Measurements from ENCODE around the gene S1PR4. TPM values are rescaled to one million over a fixed set of nuclear protein-coding genes. Genes with fewer than 3 reads are reported as not detected.
A peak's percentile ranks its signal among the peaks of the same experiment; 100 is the strongest.
"Not testable (repeated sequence)": the region's sequence is repeated elsewhere in the genome, so short reads cannot be mapped to it uniquely, and the experiment has no call there.

S1PR4 gene
- total RNA-seq, 4 donors from 2014 or later, result 1.6 to 9.9 (median 2.5) TPM

DNA sequence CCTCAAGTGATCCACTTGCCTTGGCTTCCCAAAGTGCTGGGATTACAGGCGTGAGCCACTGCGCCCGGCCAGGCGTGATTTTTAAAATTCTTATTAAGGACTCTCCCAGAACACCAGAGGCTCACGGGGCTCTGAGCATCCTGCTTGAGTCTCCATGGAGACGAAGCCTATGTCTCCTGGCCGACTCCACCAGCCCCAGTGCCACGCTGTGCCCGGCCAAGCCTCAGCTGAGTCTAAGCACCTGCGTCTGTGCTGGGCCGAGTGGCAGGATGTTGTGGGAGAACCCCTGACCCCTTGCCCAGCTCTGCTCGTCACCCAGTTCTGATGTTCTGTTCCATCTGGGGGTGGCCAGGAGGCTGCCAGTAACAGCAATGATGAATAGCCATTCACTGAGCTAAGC lies 42.0 kb downstream of the S1PR4 start:
- peaks cover 0 to 8% of the 10 kb centered on the region in 2 donors for H3K27me3 ChIP-seq
- no peak overlapping the region for H3K27ac ChIP-seq
- no peak overlapping the region for H3K4me3 ChIP-seq
- DNase-seq, result no peak
- H3K9me3 ChIP-seq, result peaks cover 0 to 3% (median 0%) of the 10 kb centered on the region in 4 donors
- peaks cover 0 to 5% (median 2%) of the 10 kb centered on the region in 4 donors for H3K4me1 ChIP-seq
- no peaks in the 10 kb centered on the region for H3K36me3 ChIP-seq
- no peak for TF ChIP-seq POLR2A (IDR thresholded peaks at IDR 0.05)
- TF ChIP-seq, protein P1, sequence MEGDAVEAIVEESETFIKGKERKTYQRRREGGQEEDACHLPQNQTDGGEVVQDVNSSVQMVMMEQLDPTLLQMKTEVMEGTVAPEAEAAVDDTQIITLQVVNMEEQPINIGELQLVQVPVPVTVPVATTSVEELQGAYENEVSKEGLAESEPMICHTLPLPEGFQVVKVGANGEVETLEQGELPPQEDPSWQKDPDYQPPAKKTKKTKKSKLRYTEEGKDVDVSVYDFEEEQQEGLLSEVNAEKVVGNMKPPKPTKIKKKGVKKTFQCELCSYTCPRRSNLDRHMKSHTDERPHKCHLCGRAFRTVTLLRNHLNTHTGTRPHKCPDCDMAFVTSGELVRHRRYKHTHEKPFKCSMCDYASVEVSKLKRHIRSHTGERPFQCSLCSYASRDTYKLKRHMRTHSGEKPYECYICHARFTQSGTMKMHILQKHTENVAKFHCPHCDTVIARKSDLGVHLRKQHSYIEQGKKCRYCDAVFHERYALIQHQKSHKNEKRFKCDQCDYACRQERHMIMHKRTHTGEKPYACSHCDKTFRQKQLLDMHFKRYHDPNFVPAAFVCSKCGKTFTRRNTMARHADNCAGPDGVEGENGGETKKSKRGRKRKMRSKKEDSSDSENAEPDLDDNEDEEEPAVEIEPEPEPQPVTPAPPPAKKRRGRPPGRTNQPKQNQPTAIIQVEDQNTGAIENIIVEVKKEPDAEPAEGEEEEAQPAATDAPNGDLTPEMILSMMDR (IDR thresholded peaks at IDR 0.05), result no peak

DNA sequence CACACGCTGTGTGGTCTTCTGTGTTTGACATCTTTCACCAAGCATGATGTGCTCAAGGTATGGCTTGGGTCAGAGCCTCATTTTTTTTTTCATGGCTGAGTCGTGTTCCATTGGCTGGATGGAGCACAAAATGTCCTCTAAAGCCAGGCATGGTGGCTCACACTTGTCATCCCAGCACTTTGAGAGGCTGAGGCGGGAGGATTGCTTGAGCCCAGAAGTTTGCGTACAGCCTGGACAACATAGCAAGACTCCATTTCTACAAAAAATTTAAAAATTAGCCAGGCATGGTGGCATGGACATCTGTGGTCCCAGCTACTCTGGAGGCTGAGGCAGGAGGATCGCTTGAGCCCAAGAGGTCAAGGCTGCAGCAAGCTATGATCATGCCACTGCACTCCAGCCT lies 43.0 kb downstream of the S1PR4 start:
- DNase-seq, result not testable (repeated sequence)
- H3K27me3 ChIP-seq, result peaks cover 0 to 12% of the 10 kb centered on the region in 2 donors

DNA sequence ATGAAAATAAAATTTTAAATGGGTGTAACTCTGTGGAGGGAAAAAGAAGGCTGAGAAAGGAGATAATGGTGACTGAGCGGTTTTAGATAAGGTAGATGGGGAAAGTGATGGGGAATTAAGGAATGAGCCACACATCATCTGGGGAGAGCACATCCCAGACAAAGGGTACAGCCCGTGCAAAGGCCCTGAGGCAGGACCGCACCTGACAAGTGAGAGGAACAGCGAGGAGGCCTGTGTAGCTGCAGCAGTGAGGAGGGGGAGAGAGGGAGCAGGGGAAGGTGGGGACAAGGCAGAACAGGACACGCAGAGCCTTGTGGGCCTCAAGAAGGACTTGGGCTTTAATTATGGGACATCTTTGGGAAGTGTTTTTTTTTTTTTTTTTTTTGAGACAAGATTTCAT lies 44.1 kb downstream of the S1PR4 start:
- peaks cover 0 to 12% of the 10 kb centered on the region in 2 donors for H3K27me3 ChIP-seq

More for the DNA sequence above, 43.0 kb downstream of the S1PR4 start:
- not testable (repeated sequence) for H3K36me3 ChIP-seq, H3K4me3 ChIP-seq, H3K4me1 ChIP-seq, H3K9me3 ChIP-seq, H3K27ac ChIP-seq

DNA sequence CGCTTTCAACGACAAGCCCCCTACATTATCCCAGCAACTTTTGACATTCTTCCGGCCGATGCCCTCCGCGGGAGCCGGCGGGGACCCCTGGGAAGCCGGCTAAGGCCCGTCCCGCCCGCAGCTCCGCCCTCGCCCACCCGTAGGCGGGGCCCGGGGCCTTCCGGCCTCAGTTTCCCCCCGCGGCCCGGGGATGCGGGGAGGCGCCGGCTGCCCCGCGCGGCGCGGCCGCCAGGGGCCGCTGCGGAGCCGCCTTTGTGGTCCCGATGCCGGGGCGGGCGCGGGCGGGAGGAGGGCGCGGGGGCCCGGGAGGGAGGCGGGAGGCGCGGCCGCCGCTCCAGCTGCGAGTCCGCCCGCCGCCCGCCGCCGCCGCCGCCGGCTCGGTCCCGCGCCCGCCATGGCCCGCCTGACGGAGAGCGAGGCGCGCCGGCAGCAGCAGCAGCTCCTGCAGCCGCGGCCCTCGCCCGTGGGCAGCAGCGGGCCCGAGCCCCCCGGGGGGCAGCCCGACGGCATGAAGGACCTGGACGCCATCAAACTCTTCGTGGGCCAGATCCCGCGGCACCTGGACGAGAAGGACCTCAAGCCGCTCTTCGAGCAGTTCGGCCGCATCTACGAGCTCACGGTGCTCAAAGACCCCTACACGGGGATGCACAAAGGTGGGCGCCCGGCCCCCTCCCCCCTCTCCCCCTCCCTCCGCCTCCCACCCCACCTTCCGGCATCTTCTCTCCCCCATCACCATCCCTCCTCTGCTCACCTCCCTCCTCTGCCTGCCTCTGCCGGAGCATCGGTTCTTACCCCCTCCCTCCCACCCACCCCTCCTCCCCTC lies 46.0 kb downstream of the S1PR4 start, which contains the start of gene CELF5:
Gene CELF5 (plus strand): TSS at position 316 of the 823 bp plus-strand sequence. CDS start 79 bp downstream, at position 395.
- peaks cover 0 to 16% of the 10 kb centered on the region in 2 donors for H3K27me3 ChIP-seq
- no peaks in the 10 kb centered on the region for H3K9me3 ChIP-seq
- H3K27ac ChIP-seq, result no peak within 1 kb of the TSS
- H3K4me1 ChIP-seq, result peaks cover 0 to 5% (median 2%) of the 10 kb centered on the region in 4 donors
- TF ChIP-seq POLR2A (IDR thresholded peaks at IDR 0.05), result no peak
- TF ChIP-seq, protein P1 (IDR thresholded peaks at IDR 0.05), result peak; percentile 26 to 66 (median 51)
- H3K4me3 ChIP-seq, result peak within 1 kb of the TSS in 3 of 4 donors; percentile 25 to 44 (median 44)
- no peaks in the 10 kb centered on the region for H3K36me3 ChIP-seq
- DNase-seq, result peak in 2 of 3 donors; percentile 45 to 56

More for the DNA sequence above, 44.1 kb downstream of the S1PR4 start:
- H3K4me1 ChIP-seq, result peaks cover 0 to 5% (median 2%) of the 10 kb centered on the region in 4 donors
- no peak for DNase-seq
- no peaks in the 10 kb centered on the region for H3K9me3 ChIP-seq
- TF ChIP-seq, protein P1 (IDR thresholded peaks at IDR 0.05), result no peak
- TF ChIP-seq POLR2A (IDR thresholded peaks at IDR 0.05), result no peak
- H3K27ac ChIP-seq, result no peak overlapping the region
- no peak overlapping the region for H3K4me3 ChIP-seq
- H3K36me3 ChIP-seq, result no peaks in the 10 kb centered on the region

DNA sequence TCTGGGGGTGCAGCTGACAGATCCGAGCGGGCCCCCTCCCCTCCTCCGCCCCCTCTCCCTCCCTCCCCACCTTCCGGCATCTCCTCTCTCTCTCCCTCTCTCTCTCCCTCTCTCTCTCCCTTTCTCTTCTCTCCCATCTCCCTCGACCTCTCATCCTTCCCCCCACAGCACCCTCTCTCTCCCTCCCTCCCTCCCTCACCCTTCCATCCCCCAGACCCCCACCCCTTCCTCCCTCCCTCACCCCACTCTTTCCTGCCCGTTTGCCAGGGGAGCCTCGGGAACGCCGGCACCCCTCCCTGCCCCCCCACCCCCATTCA lies 46.6 kb downstream of the S1PR4 start:
- H3K9me3 ChIP-seq, result no peaks in the 10 kb centered on the region
- H3K4me3 ChIP-seq, result no peak overlapping the region
- no peak for TF ChIP-seq POLR2A (IDR thresholded peaks at IDR 0.05)
- TF ChIP-seq, protein P1 (IDR thresholded peaks at IDR 0.05), result no peak
- H3K36me3 ChIP-seq, result no peaks in the 10 kb centered on the region
- DNase-seq, result no peak
- H3K4me1 ChIP-seq, result peaks cover 0 to 5% (median 2%) of the 10 kb centered on the region in 4 donors
- H3K27me3 ChIP-seq, result peaks cover 0 to 16% of the 10 kb centered on the region in 2 donors
- H3K27ac ChIP-seq, result no peak overlapping the region

DNA sequence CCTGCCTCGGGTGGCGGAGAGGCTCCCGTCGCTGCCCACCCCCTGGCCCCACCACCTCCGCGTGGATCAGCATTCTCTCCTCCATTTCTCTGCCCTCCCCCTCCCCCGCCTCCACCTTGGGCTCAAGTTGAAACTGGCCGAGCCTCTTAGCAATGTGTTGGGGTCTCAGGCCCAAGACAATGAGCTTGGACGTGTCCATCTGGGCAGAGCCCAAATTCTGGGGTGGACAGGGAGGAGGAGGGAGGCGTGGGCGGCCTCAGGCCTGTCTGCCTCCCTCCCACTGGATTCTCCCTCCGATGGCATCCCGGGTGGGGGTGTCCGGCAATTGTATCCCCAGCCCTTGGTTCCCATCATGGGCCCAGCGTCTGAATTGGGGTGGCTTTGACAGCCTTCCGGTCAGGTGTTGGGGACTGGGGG lies 47.1 kb downstream of the S1PR4 start:
- no peaks in the 10 kb centered on the region for H3K36me3 ChIP-seq
- no peak overlapping the region for H3K4me3 ChIP-seq
- no peaks in the 10 kb centered on the region for H3K9me3 ChIP-seq
- H3K4me1 ChIP-seq, result peaks cover 0 to 5% (median 2%) of the 10 kb centered on the region in 4 donors
- no peak for TF ChIP-seq POLR2A (IDR thresholded peaks at IDR 0.05)
- TF ChIP-seq, protein P1 (IDR thresholded peaks at IDR 0.05), result no peak
- no peak overlapping the region for H3K27ac ChIP-seq
- no peak for DNase-seq
- H3K27me3 ChIP-seq, result peaks cover 0 to 16% of the 10 kb centered on the region in 2 donors

Data from Peyer's patch (tissue), 4 donors.